ENCODE data around the gene HILPDA.
A peak's percentile ranks its signal among the peaks of the same experiment; 100 is the strongest.
"Not testable (repeated sequence)": the region's sequence is repeated elsewhere in the genome, so short reads cannot be mapped to it uniquely, and the experiment has no call there.

HILPDA gene

GRCh38 chr7:128463345-128463744 lies 7.7 kb downstream of the HILPDA start:
- not testable (repeated sequence) for DNase-seq (ENCODE audit: low read depth)

- DNase-seq (ENCODE audit: low read depth), result not testable (repeated sequence)
Measured at GRCh38 chr7:128463933-128464332, 8.3 kb downstream of the HILPDA start.

- not testable (repeated sequence) for DNase-seq (ENCODE audit: low read depth)
Measured at GRCh38 chr7:128466871-128467270, 11.2 kb downstream of the HILPDA start.

- peak; percentile 85 for DNase-seq (ENCODE audit: low read depth)
Measured at GRCh38 chr7:128476402-128477335, 21.0 kb downstream of the HILPDA start, which contains the start of gene METTL2B. Gene METTL2B, plus strand, starts transcription at chr7:128476748. Its CDS starts 18 bp downstream, at chr7:128476766.

GRCh38 chr7:128477336-128477690 lies 21.6 kb downstream of the HILPDA start:
- not testable (repeated sequence) for DNase-seq (ENCODE audit: low read depth)

GRCh38 chr7:128479082-128479481 lies 23.4 kb downstream of the HILPDA start:
- not testable (repeated sequence) for DNase-seq (ENCODE audit: low read depth)

GRCh38 chr7:128488134-128488533 lies 32.5 kb downstream of the HILPDA start:
- DNase-seq (ENCODE audit: low read depth), result not testable (repeated sequence)

GRCh38 chr7:128497405-128497804 lies 41.7 kb downstream of the HILPDA start:
- DNase-seq (ENCODE audit: low read depth), result no peak

GRCh38 chr7:128505416-128505815 lies 49.7 kb downstream of the HILPDA start:
- not testable (repeated sequence) for DNase-seq (ENCODE audit: low read depth)

GRCh38 chr7:128506819-128507218 lies 51.1 kb downstream of the HILPDA start:
- not testable (repeated sequence) for DNase-seq (ENCODE audit: low read depth)

- not testable (repeated sequence) for DNase-seq (ENCODE audit: low read depth)
Measured at GRCh38 chr7:128507321-128507993, 51.8 kb downstream of the HILPDA start.

Data from CMK (cell line).